Heart left ventricle (tissue), 16 donors: Measurements from ENCODE around the gene MAPKAP1. TPM values are rescaled to one million over a fixed set of nuclear protein-coding genes. Genes with fewer than 3 reads are reported as not detected.

Source experiments
- ATAC-seq, 4 donors: fragments of 200-7000 bp; cut with Tn5 transposase; one replicate each; pipeline ENCODE4 v1.9.1; 2020 to 2022; ENCODE audit warnings: moderate library complexity in 4 of 4, mild to moderate bottlenecking in 3 of 4, moderate number of reproducible peaks in 1 of 4
- DNase-seq, 5 donors: peaks; one replicate each; pipeline ENCODE4 v3.0.0-alpha.2; 2020
- H3K27ac ChIP-seq, 12 donors: fragments of 200-600 bp; sonication (generic) in 4 of 12; one replicate each; pipeline versions ENCODE4 v1.5.0 to v1.8.0; 2016 to 2022; ENCODE audit warnings: mild to moderate bottlenecking in 2 of 12
- H3K27me3 ChIP-seq, 9 donors: fragments of 200-600 bp; sonication (generic) in 2 of 9; one replicate each; pipeline versions ENCODE4 v1.5.1 to v1.8.0; 2016 to 2022; ENCODE audit warnings: mild to moderate bottlenecking in 3 of 9
- H3K36me3 ChIP-seq, 9 donors: fragments of 200-600 bp; sonication (generic) in 2 of 9; one replicate each; pipeline versions ENCODE4 v1.5.0 to v1.8.0; 2018 to 2022; ENCODE audit warnings: mild to moderate bottlenecking in 2 of 9
- H3K4me1 ChIP-seq, 12 donors: fragments of 200-600 bp; sonication (generic) in 4 of 12; one replicate each; pipeline versions ENCODE4 v1.5.0 to v1.8.0; 2016 to 2022; ENCODE audit warnings: mild to moderate bottlenecking in 3 of 12
- H3K4me3 ChIP-seq, 12 donors: fragments of 200-600 bp; sonication (generic) in 4 of 12; one replicate each; pipeline versions ENCODE4 v1.5.0 to v1.8.0; 2017 to 2022; ENCODE audit warnings: mild to moderate bottlenecking in 9 of 12, moderate library complexity in 4 of 12
- H3K9me3 ChIP-seq, 12 donors: fragments of 200-600 bp; sonication (generic) in 4 of 12; one replicate each; pipeline versions ENCODE4 v1.5.0 to v1.8.0; 2016 to 2022; ENCODE audit warnings: mild to moderate bottlenecking in 1 of 12
- POLR2A ChIP-seq, 2 donors: fragments of 450-650 bp; IDR thresholded peaks; one replicate each; pipeline ENCODE4 v1.6.1; 2017; ENCODE audit warnings: antibody characterized with exemption in 2 of 2, mild to moderate bottlenecking in 2 of 2, moderate library complexity in 2 of 2
- WGBS, 4 donors: extraction: QIAGEN DNeasy Blood & Tissue Kit in 2 of 4; methylation state at CpG; one replicate each; pipeline versions ENCODE4 v1.1.5 to v1.1.7; 2013 to 2018; 5-methylcytosine and 5-hydroxymethylcytosine counted together
- intact Hi-C, 10 donors: fragments of 100-400 bp; cut with DNase I; formaldehyde crosslinking; loops; one replicate each; pipeline versions ENCODE4 v1.11.1 to v1.14.2; 2022
- polyA plus RNA-seq, 2 donors: library from polyadenylated mRNA; stranded (reverse); fragments of 200-250 nt; gene quantifications; one replicate each; pipeline ENCODE4 v1.2.3, GENCODE V29; 2013
- total RNA-seq, 9 donors: library from RNA; depleted of rRNA in 2 of 9; stranded (reverse); fragments of >200 nt in 2 of 9; fragmentation: NEBNext Ultra II Directional in 3 of 9; extraction: Animal tissue kit (Norgen Biotek cat#: 25700) in 3 of 9; gene quantifications; one replicate each; pipeline versions ENCODE4 v1.1.0 to v1.2.4, GENCODE V29; 2016 to 2023
- TF ChIP-seq, protein P1 (sequence below), 12 donors: fragments of 200-600 bp; sonication (generic) in 4 of 12; IDR thresholded peaks; one replicate each; pipeline versions ENCODE4 v1.5.0 to v1.8.0; 2018 to 2022; ENCODE audit warnings: antibody characterized with exemption in 12 of 12, mild to moderate bottlenecking in 5 of 12
- donor health status: ischemic (EF 13 %, LVEDD 7.1; RV severe dilation, severe dysfunction).
- donor health status: healthy with polysubstance abuse.
- donor health status: DM: no; HTN: yes; CAD: no.
- donor health status: DM: no; HTN: no; CAD: no.
- donor health status: ischemic (EF 25% LVEDD 6.9; RV normal size, moderate dysfunction).
- donor health status: ischemic (EF 25% LVEDD 5.7; RV mildly dilated, moderate dysfunction).
- donor health status: healthy.
- donor health status: DM: yes; HTN: yes; CAD: no.
- donor health status: ischemic (EF 35%, LVEDD 5.7; RV mildly dilated, moderate dysfunction).
- donor health status: nonischemic (EF 11% LVEDD 7.7; RV severe dilation, severe dysfunction).
- donor health status: DM: yes; HTN: yes; CAD: no.
- donor health status: PGD.
- donor health status: ischemic (EF 29% LVEDD 5.4; RV normal size, mild dysfunction).
- donor health status: nonischemic (EF 23%, LVEDD 6.1; RV moderate dilation, normal function).

Gene MAPKAP1
- total and polyA plus RNA-seq, 11 donors = 76.2 to 145 (median 124) TPM

DNA sequence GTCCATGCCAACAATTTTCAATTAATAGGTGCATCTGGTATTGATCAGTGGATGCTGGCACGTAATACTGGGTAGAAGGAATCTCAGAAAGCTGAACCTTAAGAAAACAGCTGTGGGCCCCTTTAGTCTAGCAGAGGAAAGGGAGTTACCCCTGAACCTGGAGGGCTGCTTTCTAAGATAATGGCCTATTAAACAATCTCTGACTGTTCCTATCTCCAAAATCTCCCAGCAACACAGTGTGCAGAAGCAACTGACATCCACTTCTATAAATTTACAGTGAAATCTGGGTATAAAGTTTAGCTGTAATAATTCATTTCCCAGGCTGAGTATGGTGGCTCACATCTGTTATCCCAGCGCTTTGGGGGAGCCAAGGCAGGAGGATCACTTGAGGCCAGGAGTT lies 198.8 kb downstream of the MAPKAP1 start:
- TF ChIP-seq POLR2A (IDR thresholded peaks at IDR 0.05) = no peak
- TF ChIP-seq, protein P1, sequence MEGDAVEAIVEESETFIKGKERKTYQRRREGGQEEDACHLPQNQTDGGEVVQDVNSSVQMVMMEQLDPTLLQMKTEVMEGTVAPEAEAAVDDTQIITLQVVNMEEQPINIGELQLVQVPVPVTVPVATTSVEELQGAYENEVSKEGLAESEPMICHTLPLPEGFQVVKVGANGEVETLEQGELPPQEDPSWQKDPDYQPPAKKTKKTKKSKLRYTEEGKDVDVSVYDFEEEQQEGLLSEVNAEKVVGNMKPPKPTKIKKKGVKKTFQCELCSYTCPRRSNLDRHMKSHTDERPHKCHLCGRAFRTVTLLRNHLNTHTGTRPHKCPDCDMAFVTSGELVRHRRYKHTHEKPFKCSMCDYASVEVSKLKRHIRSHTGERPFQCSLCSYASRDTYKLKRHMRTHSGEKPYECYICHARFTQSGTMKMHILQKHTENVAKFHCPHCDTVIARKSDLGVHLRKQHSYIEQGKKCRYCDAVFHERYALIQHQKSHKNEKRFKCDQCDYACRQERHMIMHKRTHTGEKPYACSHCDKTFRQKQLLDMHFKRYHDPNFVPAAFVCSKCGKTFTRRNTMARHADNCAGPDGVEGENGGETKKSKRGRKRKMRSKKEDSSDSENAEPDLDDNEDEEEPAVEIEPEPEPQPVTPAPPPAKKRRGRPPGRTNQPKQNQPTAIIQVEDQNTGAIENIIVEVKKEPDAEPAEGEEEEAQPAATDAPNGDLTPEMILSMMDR (IDR thresholded peaks at IDR 0.05) = no peak
- Histone ChIP-seq H3K27ac (peak overlapping the region in 5 of 12 donors; percentile 54 to 82 (median 65)), H3K36me3 (peaks cover 0 to 16% (median 0%) of the 10 kb centered on the region in 9 donors), H3K27me3 (no peaks in the 10 kb centered on the region), H3K4me3 (no peak overlapping the region), H3K9me3 (no peaks in the 10 kb centered on the region), H3K4me1 (peaks cover 0 to 50% (median 19%) of the 10 kb centered on the region in 12 donors)
- intact Hi-C loops = no loop called here
- no peak for DNase-seq
- WGBS, 4 donors = 91 to 98% (median 97%) methylated on average over 2 of the region's 2 CpGs
- ATAC-seq = no peak

DNA sequence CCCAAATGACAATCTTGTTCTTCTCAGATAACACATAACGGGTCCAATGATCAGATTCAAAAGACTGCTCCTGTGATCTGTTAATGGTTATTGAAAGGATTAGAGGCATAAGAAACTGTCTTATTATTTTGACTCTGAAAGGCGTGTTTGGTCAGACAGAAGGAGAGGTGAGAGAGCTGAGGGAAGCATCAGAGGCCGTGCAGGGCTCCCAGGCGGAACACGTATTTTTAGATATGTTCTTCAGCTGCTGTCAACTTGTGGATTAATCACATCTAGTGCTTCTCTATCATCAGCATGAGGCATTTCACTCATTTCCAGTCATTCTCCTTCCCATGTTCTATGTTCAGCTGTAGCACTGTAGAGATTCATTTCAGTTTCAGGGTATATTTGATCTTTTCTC lies 199.8 kb downstream of the MAPKAP1 start:
- peak in 1 of 5 donors; percentile 43 for DNase-seq
- no peaks in the 10 kb centered on the region for H3K27me3 ChIP-seq
- H3K4me3 ChIP-seq = no peak overlapping the region
- H3K4me1 ChIP-seq = peaks cover 0 to 42% (median 17%) of the 10 kb centered on the region in 12 donors
- H3K27ac ChIP-seq = peak overlapping the region in 11 of 12 donors; percentile 6 to 82 (median 54)
- TF ChIP-seq, protein P1 (IDR thresholded peaks at IDR 0.05) = no peak
- TF ChIP-seq POLR2A (IDR thresholded peaks at IDR 0.05) = no peak
- peaks cover 0 to 16% (median 0%) of the 10 kb centered on the region in 9 donors for H3K36me3 ChIP-seq
- intact Hi-C loops = no loop called here
- no peaks in the 10 kb centered on the region for H3K9me3 ChIP-seq
- peak; percentile 62 to 80 (median 76) for ATAC-seq
- WGBS, 4 donors = 54 to 67% (median 66%) methylated on average over 5 of the region's 5 CpGs

DNA sequence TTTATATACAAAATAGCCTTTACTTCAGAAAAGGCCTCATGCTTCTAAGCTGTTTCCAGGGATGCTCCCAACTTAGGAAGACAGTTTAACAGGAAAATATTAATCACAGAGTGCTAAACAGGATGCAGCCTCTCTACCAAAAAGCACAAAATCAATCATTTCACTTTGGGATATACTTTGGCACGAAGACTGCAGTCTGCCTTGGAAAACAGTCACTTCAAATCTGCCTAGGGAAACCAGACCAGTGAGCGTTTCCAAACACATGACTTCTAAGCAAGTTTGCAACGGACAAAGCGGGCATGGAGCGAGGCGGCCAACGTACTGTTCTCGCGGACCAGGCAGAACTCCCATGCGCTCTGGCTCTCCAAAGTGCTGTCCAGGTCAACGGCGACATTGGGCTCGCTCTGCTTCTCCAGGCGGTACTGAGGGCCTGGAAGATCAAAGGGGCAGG lies 201.0 kb downstream of the MAPKAP1 start:
- Histone ChIP-seq H3K27me3 (no peaks in the 10 kb centered on the region), H3K36me3 (peaks cover 0 to 16% (median 0%) of the 10 kb centered on the region in 9 donors), H3K4me1 (peaks cover 0 to 32% (median 11%) of the 10 kb centered on the region in 12 donors), H3K4me3 (no peak overlapping the region), H3K9me3 (peaks cover 0 to 9% (median 0%) of the 10 kb centered on the region in 12 donors), H3K27ac (peak overlapping the region in 10 of 12 donors; percentile 7 to 82 (median 48))
- peak; percentile 30 to 70 (median 47) for ATAC-seq
- no peak for TF ChIP-seq POLR2A (IDR thresholded peaks at IDR 0.05)
- TF ChIP-seq, protein P1 (IDR thresholded peaks at IDR 0.05) = no peak
- WGBS, 4 donors = 57 to 75% (median 67%) methylated on average over 14 of the region's 14 CpGs
- DNase-seq = peak in 2 of 5 donors; percentile 17 to 41
- intact Hi-C loops = no loop called here

DNA sequence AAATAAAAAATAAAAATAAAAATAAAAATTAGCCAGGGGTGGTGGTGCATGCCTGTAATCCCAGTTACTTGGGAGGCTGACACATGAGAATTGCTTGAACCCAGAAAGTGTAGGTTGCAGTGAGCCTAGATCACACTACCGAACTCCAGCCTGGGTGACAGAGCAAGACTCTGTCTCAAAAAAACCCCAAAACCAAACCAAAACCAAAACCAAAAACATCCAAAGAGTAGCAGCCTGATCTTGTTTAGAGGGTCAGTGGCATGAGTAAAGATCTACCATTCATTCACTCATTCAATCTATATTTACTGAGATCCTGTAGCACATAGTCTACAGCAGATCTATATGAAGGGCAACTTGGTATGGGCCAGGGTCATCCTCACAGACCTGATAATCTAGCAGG lies 202.4 kb downstream of the MAPKAP1 start:
- 93 to 100% (median 100%) methylated on average over 1 of the region's 1 CpG for WGBS, 4 donors
- TF ChIP-seq, protein P1 (IDR thresholded peaks at IDR 0.05) = no peak
- no peak for TF ChIP-seq POLR2A (IDR thresholded peaks at IDR 0.05)
- DNase-seq (no peak), ATAC-seq (no peak)
- peaks cover 0 to 16% (median 0%) of the 10 kb centered on the region in 9 donors for H3K36me3 ChIP-seq
- H3K4me1 ChIP-seq = peaks cover 0 to 23% (median 5%) of the 10 kb centered on the region in 12 donors
- no peaks in the 10 kb centered on the region for H3K27me3 ChIP-seq
- intact Hi-C loops = no loop called here
- H3K27ac ChIP-seq = no peak overlapping the region
- peaks cover 0 to 9% (median 0%) of the 10 kb centered on the region in 12 donors for H3K9me3 ChIP-seq
- no peak overlapping the region for H3K4me3 ChIP-seq
